Measurements from ENCODE around the gene WNT3. TPM values are rescaled to one million over a fixed set of nuclear protein-coding genes. Genes with fewer than 3 reads are reported as not detected.

WNT3 gene
- total and polyA plus RNA-seq, 2 donors (not counting 3 experiments of a cell fraction or from before 2014, with no cell fraction given), result 1.4 to 2.1 TPM

- ChIA-PET POLR2A (no interaction called here), CTCF (no interaction called here)
- no peak for TF ChIP-seq MYC (IDR thresholded peaks at IDR 0.05; ENCODE audit: low read depth, low read length)
- no peak for TF ChIP-seq GATA2 (IDR thresholded peaks at IDR 0.05; ENCODE audit: insufficient read depth, insufficient read length, low read depth, low read length)
- TF ChIP-seq POLR2A (IDR thresholded peaks at IDR 0.05; ENCODE audit: low read depth, low read length), result no peak
- TF ChIP-seq EZH2 (IDR thresholded peaks at IDR 0.05; ENCODE audit: borderline replicate concordance, low read depth, low read length, severe bottlenecking), result no peak
- no peak for TF ChIP-seq FOS (IDR thresholded peaks at IDR 0.05; ENCODE audit: borderline replicate concordance, insufficient read depth, low read length)
- Histone ChIP-seq H3K9ac (replicated peaks; ENCODE audit: extremely low read depth, insufficient read depth, low read length) (no peak overlapping the region), H3K27ac (ENCODE audit: insufficient read depth, low read depth, low read length) (no peak overlapping the region), H3K9me1 (replicated peaks; ENCODE audit: control insufficient read depth, extremely low read depth, insufficient read depth, low read length) (no peaks in the 10 kb centered on the region), H3K4me3 (replicated peaks in 1 of 3; ENCODE audit: insufficient read depth in 1 of 3, low read depth in 1 of 3, low read length in 3 of 3) (no peak overlapping the region), H3K27me3 (ENCODE audit: control insufficient read depth in 2 of 2, insufficient read depth in 2 of 2, low read length in 2 of 2) (peaks cover 0 to 2% of the 10 kb centered on the region in 2 experiments), H3K79me2 (ENCODE audit: control insufficient read depth, insufficient read depth, low read length) (no peaks in the 10 kb centered on the region), H3K4me2 (ENCODE audit: insufficient read depth, low read length) (no peak overlapping the region), H2AFZ (ENCODE audit: low read depth, low read length) (no peak overlapping the region), H4K20me1 (replicated peaks; ENCODE audit: control insufficient read depth, extremely low read depth, insufficient read depth, low read length) (no peaks in the 10 kb centered on the region), H3K4me1 (ENCODE audit: control insufficient read depth, extremely low read depth, insufficient read depth, low read length) (no peaks in the 10 kb centered on the region), H3K9me3 (replicated peaks; ENCODE audit: control insufficient read depth, insufficient read depth, low read length) (no peaks in the 10 kb centered on the region), H3K36me3 (ENCODE audit: control insufficient read depth in 2 of 2, extremely low read depth in 1 of 2, insufficient read depth in 2 of 2, low read length in 2 of 2) (no peaks in the 10 kb centered on the region)
- no TSS peak for BruUV-seq (replicated peaks)
- DNase-seq (ENCODE audit: low read depth, low spot score) (no peak), FAIRE-seq (no peak)
- intact Hi-C loops (cut with micrococcal nuclease), result no loop called here
- dilution Hi-C loops (cut with MboI; ENCODE audit: extremely low pct_ligation_motif_present, low sequenced_read_pairs), result no loop called here
These were observed 17.9 kb downstream of the WNT3 start for GRCh38 chr17:46800573-46800972.

GRCh38 chr17:46796956-46797530, 21.4 kb downstream of the WNT3 start:
- no peaks in the 10 kb centered on the region for H3K79me2 ChIP-seq (ENCODE audit: control insufficient read depth, insufficient read depth, low read length)
- no peaks in the 10 kb centered on the region for H3K36me3 ChIP-seq (ENCODE audit: control insufficient read depth in 2 of 2, extremely low read depth in 1 of 2, insufficient read depth in 2 of 2, low read length in 2 of 2)
- ChIA-PET CTCF (interaction anchor here (1.2 kb wide), 2 partner anchors 14 to 39 kb away, joined by 3 to 4 read pairs; no protein-coding TSS in a partner anchor), POLR2A (interaction anchor here (0.5 kb wide), 1 partner anchor 10 kb away, joined by 4 read pairs; no protein-coding TSS in a partner anchor)
- no peaks in the 10 kb centered on the region for H3K9me3 ChIP-seq (replicated peaks; ENCODE audit: control insufficient read depth, insufficient read depth, low read length)
- dilution Hi-C loops (cut with MboI; ENCODE audit: extremely low pct_ligation_motif_present, low sequenced_read_pairs) (no loop called here), intact Hi-C loops (cut with micrococcal nuclease) (no loop called here)
- FAIRE-seq, result no peak
- no peak overlapping the region for H3K27ac ChIP-seq (ENCODE audit: insufficient read depth, low read depth, low read length)
- H3K4me1 ChIP-seq (ENCODE audit: control insufficient read depth, extremely low read depth, insufficient read depth, low read length), result no peaks in the 10 kb centered on the region
- H3K9ac ChIP-seq (replicated peaks; ENCODE audit: extremely low read depth, insufficient read depth, low read length), result no peak overlapping the region
- BruUV-seq (replicated peaks), result no TSS peak
- no peak for DNase-seq (ENCODE audit: low read depth, low spot score)
- H3K27me3 ChIP-seq (ENCODE audit: control insufficient read depth in 2 of 2, insufficient read depth in 2 of 2, low read length in 2 of 2), result peaks cover 0 to 2% of the 10 kb centered on the region in 2 experiments
- no peaks in the 10 kb centered on the region for H4K20me1 ChIP-seq (replicated peaks; ENCODE audit: control insufficient read depth, extremely low read depth, insufficient read depth, low read length)
- H3K4me2 ChIP-seq (ENCODE audit: insufficient read depth, low read length), result no peak overlapping the region
- no peak for TF ChIP-seq EZH2 (IDR thresholded peaks at IDR 0.05; ENCODE audit: borderline replicate concordance, low read depth, low read length, severe bottlenecking)
- TF ChIP-seq MYC (IDR thresholded peaks at IDR 0.05; ENCODE audit: low read depth, low read length), result no peak
- no peak for TF ChIP-seq POLR2A (IDR thresholded peaks at IDR 0.05; ENCODE audit: low read depth, low read length)
- no peak for TF ChIP-seq FOS (IDR thresholded peaks at IDR 0.05; ENCODE audit: borderline replicate concordance, insufficient read depth, low read length)
- no peak for TF ChIP-seq POLR2AphosphoS5 (IDR thresholded peaks at IDR 0.05; ENCODE audit: insufficient read depth, low read depth, low read length)
- TF ChIP-seq JUN (IDR thresholded peaks at IDR 0.05; ENCODE audit: borderline replicate concordance, insufficient read depth, insufficient read length, low read depth), result no peak
- no peak for TF ChIP-seq MAX (IDR thresholded peaks at IDR 0.05; ENCODE audit: insufficient read depth, insufficient read length)
- no peak for TF ChIP-seq CTCF (IDR thresholded peaks at IDR 0.05; ENCODE audit: extremely low read depth in 1 of 2, insufficient read depth in 1 of 2, low read depth in 1 of 2, low read length in 2 of 2)
- no peak for TF ChIP-seq GATA2 (IDR thresholded peaks at IDR 0.05; ENCODE audit: insufficient read depth, insufficient read length, low read depth, low read length)
- no peaks in the 10 kb centered on the region for H3K9me1 ChIP-seq (replicated peaks; ENCODE audit: control insufficient read depth, extremely low read depth, insufficient read depth, low read length)
- H2AFZ ChIP-seq (ENCODE audit: low read depth, low read length), result no peak overlapping the region
- no peak overlapping the region for H3K4me3 ChIP-seq (replicated peaks in 1 of 3; ENCODE audit: insufficient read depth in 1 of 3, low read depth in 1 of 3, low read length in 3 of 3)

All from endothelial cell of umbilical vein (primary cell).